ENCODE measurements around the gene TAF4B. TPM values are rescaled to one million over a fixed set of nuclear protein-coding genes. Genes with fewer than 3 reads are reported as not detected.
"Not testable (repeated sequence)": the region's sequence is repeated elsewhere in the genome, so short reads cannot be mapped to it uniquely, and the experiment has no call there.

Gene TAF4B
- total and polyA plus RNA-seq, 2 experiments from 2014 or later = 1.4 TPM; not detected in 1

GRCh38 chr18:26185267-26185666 lies 41.0 kb upstream of the TAF4B start:
- TF ChIP-seq, protein P1, sequence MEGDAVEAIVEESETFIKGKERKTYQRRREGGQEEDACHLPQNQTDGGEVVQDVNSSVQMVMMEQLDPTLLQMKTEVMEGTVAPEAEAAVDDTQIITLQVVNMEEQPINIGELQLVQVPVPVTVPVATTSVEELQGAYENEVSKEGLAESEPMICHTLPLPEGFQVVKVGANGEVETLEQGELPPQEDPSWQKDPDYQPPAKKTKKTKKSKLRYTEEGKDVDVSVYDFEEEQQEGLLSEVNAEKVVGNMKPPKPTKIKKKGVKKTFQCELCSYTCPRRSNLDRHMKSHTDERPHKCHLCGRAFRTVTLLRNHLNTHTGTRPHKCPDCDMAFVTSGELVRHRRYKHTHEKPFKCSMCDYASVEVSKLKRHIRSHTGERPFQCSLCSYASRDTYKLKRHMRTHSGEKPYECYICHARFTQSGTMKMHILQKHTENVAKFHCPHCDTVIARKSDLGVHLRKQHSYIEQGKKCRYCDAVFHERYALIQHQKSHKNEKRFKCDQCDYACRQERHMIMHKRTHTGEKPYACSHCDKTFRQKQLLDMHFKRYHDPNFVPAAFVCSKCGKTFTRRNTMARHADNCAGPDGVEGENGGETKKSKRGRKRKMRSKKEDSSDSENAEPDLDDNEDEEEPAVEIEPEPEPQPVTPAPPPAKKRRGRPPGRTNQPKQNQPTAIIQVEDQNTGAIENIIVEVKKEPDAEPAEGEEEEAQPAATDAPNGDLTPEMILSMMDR (IDR thresholded peaks at IDR 0.05; ENCODE audit: poor library complexity) = no peak
- TF ChIP-seq EZH2phosphoT487 (IDR thresholded peaks at IDR 0.05; ENCODE audit: low read depth, severe bottlenecking, unreplicated experiment) = no peak
- no peak for TF ChIP-seq EZH2 (IDR thresholded peaks at IDR 0.05; ENCODE audit: borderline replicate concordance)
- Histone ChIP-seq H3K36me3 (replicated peaks; ENCODE audit: insufficient read depth, low read depth) (no peaks in the 10 kb centered on the region), H2AFZ (no peak overlapping the region), H3K4me1 (ENCODE audit: insufficient read depth) (no peaks in the 10 kb centered on the region), H3K4me2 (no peak overlapping the region), H3K79me2 (no peaks in the 10 kb centered on the region), H3K4me3 (no peak overlapping the region), H4K20me1 (ENCODE audit: insufficient read depth, poor library complexity, severe bottlenecking) (no peaks in the 10 kb centered on the region), H3K27ac (no peak overlapping the region), H3K9me3 (ENCODE audit: low read depth) (no peaks in the 10 kb centered on the region), H3K27me3 (no peaks in the 10 kb centered on the region), H3K9me2 (replicated peaks; ENCODE audit: insufficient read depth) (no peaks in the 10 kb centered on the region)
- WGBS (ENCODE audit: low lambda C conversion rate, missing lambda C conversion rate) = 68% methylated on average over 2 of the region's 2 CpGs
- DNase-seq (ENCODE audit: low spot score) = no peak

DNA sequence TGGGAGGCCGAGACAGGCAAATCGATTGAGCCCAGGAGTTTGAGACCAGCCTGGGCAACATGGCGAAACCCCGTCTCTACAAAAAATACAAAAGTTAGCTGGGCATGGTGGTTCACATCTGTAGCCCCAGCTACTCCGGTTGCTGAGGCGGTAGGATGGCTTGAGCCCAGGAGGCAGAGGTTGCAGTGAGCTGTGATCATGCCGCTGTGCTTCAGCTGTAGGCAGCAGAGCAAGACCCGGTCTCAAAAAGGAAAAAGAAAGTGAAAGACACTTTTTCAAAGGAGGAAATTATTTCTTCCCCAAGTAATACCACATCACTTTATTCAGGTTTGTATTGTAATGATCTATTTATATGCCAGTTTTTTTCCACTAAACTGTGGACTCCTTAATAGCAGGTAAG lies 35.7 kb upstream of the TAF4B start:
- no peak for DNase-seq (ENCODE audit: low spot score)
- WGBS (ENCODE audit: low lambda C conversion rate, missing lambda C conversion rate) = 93% methylated on average over 8 of the region's 8 CpGs
- Histone ChIP-seq H3K9me2 (replicated peaks; ENCODE audit: insufficient read depth) (no peaks in the 10 kb centered on the region), H3K27me3 (no peaks in the 10 kb centered on the region), H3K79me2 (no peaks in the 10 kb centered on the region), H3K4me1 (ENCODE audit: insufficient read depth) (no peaks in the 10 kb centered on the region), H3K9me3 (ENCODE audit: low read depth) (no peaks in the 10 kb centered on the region), H2AFZ (no peak overlapping the region), H3K4me3 (no peak overlapping the region), H4K20me1 (ENCODE audit: insufficient read depth, poor library complexity, severe bottlenecking) (no peaks in the 10 kb centered on the region), H3K27ac (no peak overlapping the region), H3K4me2 (no peak overlapping the region), H3K36me3 (replicated peaks; ENCODE audit: insufficient read depth, low read depth) (no peaks in the 10 kb centered on the region)
- TF ChIP-seq EZH2phosphoT487 (IDR thresholded peaks at IDR 0.05; ENCODE audit: low read depth, severe bottlenecking, unreplicated experiment) = no peak
- TF ChIP-seq, protein P1 (IDR thresholded peaks at IDR 0.05; ENCODE audit: poor library complexity) = no peak
- no peak for TF ChIP-seq EZH2 (IDR thresholded peaks at IDR 0.05; ENCODE audit: borderline replicate concordance)

DNA sequence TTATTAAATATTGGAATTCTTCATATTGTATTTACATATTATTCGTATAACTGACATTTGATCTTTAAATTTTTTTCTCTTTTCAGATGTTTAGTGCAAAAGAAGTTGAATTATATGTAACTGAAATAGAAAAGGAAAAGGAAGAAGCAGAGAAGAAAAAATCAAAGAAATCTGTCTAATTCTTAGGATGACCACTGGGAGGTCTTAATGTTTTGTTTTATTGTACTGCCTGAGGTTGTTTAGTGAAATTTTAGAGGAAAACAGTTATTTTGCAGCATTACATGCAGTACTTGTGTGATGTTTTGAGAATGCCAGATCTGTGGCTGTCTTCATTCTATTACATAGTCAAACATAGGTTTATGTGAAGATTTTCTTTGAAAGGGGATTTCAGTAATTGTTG lies 34.0 kb upstream of the TAF4B start:
- H3K9me3 ChIP-seq (ENCODE audit: low read depth) = no peaks in the 10 kb centered on the region
- no peak overlapping the region for H2AFZ ChIP-seq
- H3K27me3 ChIP-seq = no peaks in the 10 kb centered on the region
- no peak for DNase-seq (ENCODE audit: low spot score)
- H3K4me1 ChIP-seq (ENCODE audit: insufficient read depth) = no peaks in the 10 kb centered on the region
- TF ChIP-seq EZH2 (IDR thresholded peaks at IDR 0.05; ENCODE audit: borderline replicate concordance) (no peak), EZH2phosphoT487 (IDR thresholded peaks at IDR 0.05; ENCODE audit: low read depth, severe bottlenecking, unreplicated experiment) (no peak)
- TF ChIP-seq, protein P1 (IDR thresholded peaks at IDR 0.05; ENCODE audit: poor library complexity) = no peak
- no peak overlapping the region for H3K27ac ChIP-seq
- H3K4me2 ChIP-seq = no peak overlapping the region
- H3K36me3 ChIP-seq (replicated peaks; ENCODE audit: insufficient read depth, low read depth) = no peaks in the 10 kb centered on the region
- WGBS (ENCODE audit: low lambda C conversion rate, missing lambda C conversion rate) = 87% methylated on average over 1 of the region's 1 CpG
- H4K20me1 ChIP-seq (ENCODE audit: insufficient read depth, poor library complexity, severe bottlenecking) = no peaks in the 10 kb centered on the region
- H3K9me2 ChIP-seq (replicated peaks; ENCODE audit: insufficient read depth) = no peaks in the 10 kb centered on the region
- no peak overlapping the region for H3K4me3 ChIP-seq
- no peaks in the 10 kb centered on the region for H3K79me2 ChIP-seq

DNA sequence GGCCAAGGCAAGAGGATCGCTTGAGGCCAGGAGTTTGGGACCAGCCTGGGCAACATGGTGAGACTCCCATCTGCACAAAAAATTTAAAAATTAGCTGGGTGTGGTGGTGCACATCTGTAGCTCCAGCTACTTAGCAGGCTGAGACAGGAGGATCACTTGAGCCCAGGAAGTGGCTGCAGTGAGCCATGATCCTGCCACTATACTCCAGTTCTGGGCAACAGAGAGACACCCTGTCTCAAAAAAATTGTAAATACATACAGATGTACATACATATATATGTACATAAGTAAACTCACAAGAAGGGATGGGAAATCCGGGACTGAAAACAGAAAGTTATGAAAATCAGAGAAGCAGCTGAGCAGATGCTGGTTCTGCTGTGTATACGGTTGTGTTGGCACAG lies 29.6 kb upstream of the TAF4B start:
- H3K4me3 ChIP-seq = no peak overlapping the region
- WGBS (ENCODE audit: low lambda C conversion rate, missing lambda C conversion rate) = 93% methylated on average over 3 of the region's 3 CpGs
- H3K4me2 ChIP-seq = no peak overlapping the region
- H3K36me3 ChIP-seq (replicated peaks; ENCODE audit: insufficient read depth, low read depth) = no peaks in the 10 kb centered on the region
- H3K9me2 ChIP-seq (replicated peaks; ENCODE audit: insufficient read depth) = no peaks in the 10 kb centered on the region
- TF ChIP-seq, protein P1 (IDR thresholded peaks at IDR 0.05; ENCODE audit: poor library complexity) = no peak
- no peak for TF ChIP-seq EZH2phosphoT487 (IDR thresholded peaks at IDR 0.05; ENCODE audit: low read depth, severe bottlenecking, unreplicated experiment)
- TF ChIP-seq EZH2 (IDR thresholded peaks at IDR 0.05; ENCODE audit: borderline replicate concordance) = no peak
- no peaks in the 10 kb centered on the region for H4K20me1 ChIP-seq (ENCODE audit: insufficient read depth, poor library complexity, severe bottlenecking)
- H3K9me3 ChIP-seq (ENCODE audit: low read depth) = no peaks in the 10 kb centered on the region
- DNase-seq (ENCODE audit: low spot score) = no peak
- H3K27ac ChIP-seq = no peak overlapping the region
- no peaks in the 10 kb centered on the region for H3K4me1 ChIP-seq (ENCODE audit: insufficient read depth)
- no peak overlapping the region for H2AFZ ChIP-seq
- no peaks in the 10 kb centered on the region for H3K27me3 ChIP-seq
- H3K79me2 ChIP-seq = no peaks in the 10 kb centered on the region

GRCh38 chr18:26202001-26202400 lies 24.2 kb upstream of the TAF4B start:
- H3K4me3 ChIP-seq; H3K27ac ChIP-seq; H3K27me3 ChIP-seq; H4K20me1 ChIP-seq (ENCODE audit: insufficient read depth, poor library complexity, severe bottlenecking); H3K79me2 ChIP-seq; H2AFZ ChIP-seq; H3K4me2 ChIP-seq; H3K9me3 ChIP-seq (ENCODE audit: low read depth); DNase-seq (ENCODE audit: low spot score); H3K36me3 ChIP-seq (replicated peaks; ENCODE audit: insufficient read depth, low read depth); H3K9me2 ChIP-seq (replicated peaks; ENCODE audit: insufficient read depth); H3K4me1 ChIP-seq (ENCODE audit: insufficient read depth): not testable (repeated sequence)
- 81% methylated on average over 8 of the region's 9 CpGs for WGBS (ENCODE audit: low lambda C conversion rate, missing lambda C conversion rate)
